HG03025 (cell line): ENCODE measurements around the gene HLA-DQA2.
"Not testable (repeated sequence)": the region's sequence is repeated elsewhere in the genome, so short reads cannot be mapped to it uniquely, and the experiment has no call there.

Experiments
- ATAC-seq: cut with Tn5 transposase; IDR thresholded peaks from one replicate; pipeline ENCODE4 v1.9.1; 2021; ENCODE audit warnings: mild to moderate bottlenecking, moderate library complexity; ENCODE audit not compliant: unreplicated experiment, low FRiP score

Gene HLA-DQA2

GRCh38 chr6:32775071-32775470 lies 33.9 kb downstream of the HLA-DQA2 start:
- no peak for ATAC-seq

DNA sequence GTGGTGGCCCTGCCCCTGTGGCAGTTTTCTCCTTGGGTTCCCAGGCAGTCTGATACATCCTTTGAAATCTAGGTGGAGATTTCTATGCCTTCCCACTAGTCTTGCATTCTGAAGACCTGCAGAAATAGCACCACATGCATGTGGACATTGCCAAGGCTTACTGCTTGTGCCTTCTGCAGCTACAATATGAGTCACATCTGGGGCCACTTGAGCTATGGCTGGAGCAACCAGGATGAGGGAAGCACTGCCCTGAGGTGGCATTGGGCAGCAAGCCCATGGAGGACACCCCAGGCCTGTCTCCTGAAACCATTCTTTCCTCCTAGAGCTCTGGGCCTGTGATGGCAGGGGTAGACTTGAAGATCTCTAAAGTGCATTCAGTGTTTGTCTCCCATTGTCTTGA lies 37.8 kb downstream of the HLA-DQA2 start:
- no peak for ATAC-seq

DNA sequence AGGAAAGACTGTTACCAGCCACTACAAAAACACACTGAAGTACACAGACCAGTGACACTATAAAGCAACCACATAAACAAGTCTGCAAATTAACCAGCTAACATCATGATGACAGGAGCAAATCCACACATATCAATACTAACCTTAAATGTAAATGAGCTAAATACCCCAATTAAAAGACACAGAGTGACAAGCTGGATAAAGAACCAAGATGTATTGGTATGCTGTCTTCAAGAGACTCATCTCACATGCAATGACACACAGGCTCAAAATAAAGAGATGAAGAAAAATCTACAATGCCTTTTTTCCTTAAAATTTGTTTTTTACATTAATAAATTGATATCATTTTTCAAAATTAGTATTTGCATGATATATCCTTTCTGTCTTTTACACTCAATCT lies 41.7 kb downstream of the HLA-DQA2 start:
- ATAC-seq = not testable (repeated sequence)

GRCh38 chr6:32785781-32786533 lies 44.8 kb downstream of the HLA-DQA2 start:
- ATAC-seq = no peak

- no peak for ATAC-seq
These were observed 49.1 kb downstream of the HLA-DQA2 start for GRCh38 chr6:32790306-32790705.

DNA sequence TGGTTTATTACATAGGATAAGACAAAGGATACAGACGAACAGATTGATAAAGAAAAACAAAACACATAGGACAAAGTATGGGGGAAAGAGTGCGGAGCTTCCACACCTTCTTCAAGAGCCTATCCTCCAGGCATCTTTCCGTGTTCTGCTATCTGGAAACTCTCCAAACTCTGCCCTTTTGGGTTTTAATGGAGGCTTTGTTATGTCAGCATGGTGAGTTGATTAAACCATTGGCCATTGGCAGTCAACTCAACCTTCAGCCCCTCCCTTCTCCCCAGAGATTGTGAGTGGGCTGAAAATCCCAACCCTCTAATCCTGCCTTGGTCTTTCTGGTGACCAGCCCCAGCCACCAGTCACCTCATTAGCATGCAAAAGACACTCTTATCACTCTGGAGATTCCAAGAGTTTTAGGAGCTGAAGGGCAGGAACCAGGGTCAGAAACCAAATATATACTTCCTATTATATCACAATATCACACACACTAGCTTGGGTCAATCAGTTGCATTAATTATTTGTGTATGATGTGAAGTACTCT lies 51.8 kb downstream of the HLA-DQA2 start:
- no peak for ATAC-seq

DNA sequence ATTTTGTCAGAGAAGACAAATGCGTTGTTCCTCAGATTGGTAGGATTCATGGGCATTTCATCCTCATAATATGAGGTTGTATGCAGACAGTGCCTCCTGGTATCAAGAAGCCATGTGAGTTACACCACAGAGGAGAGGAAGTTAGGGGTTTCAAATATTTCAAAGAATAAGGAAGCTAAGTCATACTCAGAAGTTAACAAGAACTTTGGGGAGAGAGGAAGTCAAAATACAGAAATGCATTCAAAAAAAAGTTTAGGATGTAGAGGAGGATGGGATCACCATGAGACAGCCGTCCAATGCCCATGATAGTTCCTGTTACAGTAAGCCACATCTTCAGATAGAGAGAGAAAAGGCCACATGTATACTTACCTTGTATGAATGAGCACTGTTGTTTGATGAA lies 53.3 kb downstream of the HLA-DQA2 start:
- no peak for ATAC-seq
